ENCODE results near the gene NRG3.

- TF ChIP-seq CTCF (IDR thresholded peaks at IDR 0.05; ENCODE audit: low read length), result no peak
- TF ChIP-seq EZH2 (IDR thresholded peaks at IDR 0.05; ENCODE audit: borderline replicate concordance, low read length), result no peak
Measured at GRCh38 chr10:82856957-82857613, 982.1 kb downstream of the NRG3 start.
